Measurements from ENCODE around the gene EXOC3. TPM values are rescaled to one million over a fixed set of nuclear protein-coding genes. Genes with fewer than 3 reads are reported as not detected.

The EXOC3 gene
- total RNA-seq, 2 donors from 2014 or later, result 38.6 to 53.7 TPM

- Histone ChIP-seq H3K4me3 (ENCODE audit: low read length) (peak overlapping the region; percentile 93), H3K36me3 (ENCODE audit: control insufficient read depth, insufficient read depth, low read length) (peaks cover 5% of the 10 kb centered on the region), H3K9me3 (ENCODE audit: control insufficient read depth, low read length) (no peaks in the 10 kb centered on the region), H3K27me3 (ENCODE audit: control insufficient read depth, insufficient read depth, low read length, poor library complexity, severe bottlenecking) (no peaks in the 10 kb centered on the region), H3K4me1 (ENCODE audit: control insufficient read depth, insufficient read depth, low read length) (peaks cover 6% of the 10 kb centered on the region), H3K9ac (ENCODE audit: extremely low read depth, low read length, poor library complexity, severe bottlenecking) (peak overlapping the region; percentile 42), H3K27ac (ENCODE audit: low read depth, low read length) (no peak overlapping the region)
- Mint-ChIP-seq H3K4me1 (peaks cover 4% of the 10 kb centered on the region), H3K9me3 (no peaks in the 10 kb centered on the region), H3K27ac (no peak overlapping the region), H3K36me3 (ENCODE audit: low read depth) (peaks cover 10% of the 10 kb centered on the region), H3K27me3 (ENCODE audit: insufficient read depth) (peaks cover 4% of the 10 kb centered on the region), H3K4me3 (peak overlapping the region; percentile 87)
- no peak for TF ChIP-seq CTCF (conservative IDR thresholded peaks at IDR 0.05)
- WGBS, 2 experiments (ENCODE audit: insufficient coverage in 1 of 2, insufficient read length in 1 of 2), result 90 to 100% methylated on average over 3 to 5 of the region's 5 CpGs
- DNase-seq, result no peak
Observed at GRCh38 chr5:441996-442334, 1.0 kb upstream of the EXOC3 start.

- DNase-seq, result no peak
- Histone ChIP-seq H3K9ac (ENCODE audit: extremely low read depth, low read length, poor library complexity, severe bottlenecking) (peak overlapping the region; percentile 57), H3K27ac (ENCODE audit: low read depth, low read length) (no peak overlapping the region), H3K9me3 (ENCODE audit: control insufficient read depth, low read length) (no peaks in the 10 kb centered on the region), H3K4me1 (ENCODE audit: control insufficient read depth, insufficient read depth, low read length) (peaks cover 6% of the 10 kb centered on the region), H3K4me3 (ENCODE audit: low read length) (peak overlapping the region; percentile 97), H3K36me3 (ENCODE audit: control insufficient read depth, insufficient read depth, low read length) (peaks cover 20% of the 10 kb centered on the region), H3K27me3 (ENCODE audit: control insufficient read depth, insufficient read depth, low read length, poor library complexity, severe bottlenecking) (no peaks in the 10 kb centered on the region)
- peaks cover 23% of the 10 kb centered on the region for H3K36me3 Mint-ChIP-seq (ENCODE audit: low read depth)
- peak overlapping the region; percentile 87 for H3K4me3 Mint-ChIP-seq
- WGBS, 2 experiments (ENCODE audit: insufficient coverage in 1 of 2, insufficient read length in 1 of 2), result 21 to 46% methylated on average over 30 to 62 of the region's 62 CpGs
- no peak for TF ChIP-seq CTCF (conservative IDR thresholded peaks at IDR 0.05)
- peaks cover 4% of the 10 kb centered on the region for H3K4me1 Mint-ChIP-seq
- peaks cover 4% of the 10 kb centered on the region for H3K27me3 Mint-ChIP-seq (ENCODE audit: insufficient read depth)
- no peak overlapping the region for H3K27ac Mint-ChIP-seq
- no peaks in the 10 kb centered on the region for H3K9me3 Mint-ChIP-seq
Observed at GRCh38 chr5:443239-444151, 519 bp downstream of the EXOC3 start.

- WGBS, 2 experiments (ENCODE audit: insufficient coverage in 1 of 2, insufficient read length in 1 of 2), result 92 to 98% methylated on average over 4 to 8 of the region's 8 CpGs
Observed at GRCh38 chr5:444226-444625, 1.2 kb downstream of the EXOC3 start.

More at GRCh38 chr5:444226-444625, 1.2 kb downstream of the EXOC3 start:
- H3K9me3 Mint-ChIP-seq, result no peaks in the 10 kb centered on the region
- peaks cover 6% of the 10 kb centered on the region for H3K4me1 ChIP-seq (ENCODE audit: control insufficient read depth, insufficient read depth, low read length)
- peaks cover 4% of the 10 kb centered on the region for H3K4me1 Mint-ChIP-seq
- H3K36me3 ChIP-seq (ENCODE audit: control insufficient read depth, insufficient read depth, low read length), result peaks cover 27% of the 10 kb centered on the region
- DNase-seq, result peak; percentile 21
- peaks cover 31% of the 10 kb centered on the region for H3K36me3 Mint-ChIP-seq (ENCODE audit: low read depth)
- no peaks in the 10 kb centered on the region for H3K9me3 ChIP-seq (ENCODE audit: control insufficient read depth, low read length)
- no peak overlapping the region for H3K27ac Mint-ChIP-seq
- no peaks in the 10 kb centered on the region for H3K27me3 ChIP-seq (ENCODE audit: control insufficient read depth, insufficient read depth, low read length, poor library complexity, severe bottlenecking)
- peak overlapping the region; percentile 87 for H3K4me3 Mint-ChIP-seq
- H3K27me3 Mint-ChIP-seq (ENCODE audit: insufficient read depth), result peaks cover 4% of the 10 kb centered on the region
- peak overlapping the region; percentile 97 for H3K4me3 ChIP-seq (ENCODE audit: low read length)
- no peak overlapping the region for H3K9ac ChIP-seq (ENCODE audit: extremely low read depth, low read length, poor library complexity, severe bottlenecking)
- no peak for TF ChIP-seq CTCF (conservative IDR thresholded peaks at IDR 0.05)
- H3K27ac ChIP-seq (ENCODE audit: low read depth, low read length), result no peak overlapping the region
